Measurements from ENCODE around the gene CLSTN2.

DNA sequence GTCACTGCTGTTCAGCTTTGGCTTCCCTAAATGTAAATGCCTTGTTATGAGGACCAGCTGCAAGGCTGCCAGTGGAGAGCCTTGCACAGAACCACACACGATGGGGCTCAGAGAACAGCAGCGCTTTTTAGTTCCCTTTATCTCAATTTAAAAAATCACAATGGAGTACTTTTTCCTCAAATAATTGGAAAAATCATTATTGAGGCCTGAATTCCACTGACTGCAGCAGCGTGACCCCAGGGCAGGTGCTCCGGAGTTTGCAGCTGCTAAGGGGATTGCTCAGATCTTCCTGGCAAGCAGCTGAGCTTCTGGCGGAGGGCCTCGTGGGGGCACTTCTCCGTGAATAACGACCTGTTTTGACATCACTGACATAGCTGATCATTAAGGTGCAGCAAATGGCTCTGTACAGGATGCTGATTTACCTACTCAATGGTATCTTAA, 497.3 kb downstream of the CLSTN2 start:
- TF ChIP-seq, protein P1, sequence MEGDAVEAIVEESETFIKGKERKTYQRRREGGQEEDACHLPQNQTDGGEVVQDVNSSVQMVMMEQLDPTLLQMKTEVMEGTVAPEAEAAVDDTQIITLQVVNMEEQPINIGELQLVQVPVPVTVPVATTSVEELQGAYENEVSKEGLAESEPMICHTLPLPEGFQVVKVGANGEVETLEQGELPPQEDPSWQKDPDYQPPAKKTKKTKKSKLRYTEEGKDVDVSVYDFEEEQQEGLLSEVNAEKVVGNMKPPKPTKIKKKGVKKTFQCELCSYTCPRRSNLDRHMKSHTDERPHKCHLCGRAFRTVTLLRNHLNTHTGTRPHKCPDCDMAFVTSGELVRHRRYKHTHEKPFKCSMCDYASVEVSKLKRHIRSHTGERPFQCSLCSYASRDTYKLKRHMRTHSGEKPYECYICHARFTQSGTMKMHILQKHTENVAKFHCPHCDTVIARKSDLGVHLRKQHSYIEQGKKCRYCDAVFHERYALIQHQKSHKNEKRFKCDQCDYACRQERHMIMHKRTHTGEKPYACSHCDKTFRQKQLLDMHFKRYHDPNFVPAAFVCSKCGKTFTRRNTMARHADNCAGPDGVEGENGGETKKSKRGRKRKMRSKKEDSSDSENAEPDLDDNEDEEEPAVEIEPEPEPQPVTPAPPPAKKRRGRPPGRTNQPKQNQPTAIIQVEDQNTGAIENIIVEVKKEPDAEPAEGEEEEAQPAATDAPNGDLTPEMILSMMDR (IDR thresholded peaks at IDR 0.05; ENCODE audit: poor library complexity), result no peak
- TF ChIP-seq EZH2phosphoT487 (IDR thresholded peaks at IDR 0.05; ENCODE audit: low read depth, severe bottlenecking, unreplicated experiment), result no peak

Data from hepatocyte (in vitro differentiated cells).